ENCODE results near the gene IFITM10. TPM values are rescaled to one million over a fixed set of nuclear protein-coding genes. Genes with fewer than 3 reads are reported as not detected.

The IFITM10 gene
- total RNA-seq, 1 donor, result 0.43 TPM

DNA sequence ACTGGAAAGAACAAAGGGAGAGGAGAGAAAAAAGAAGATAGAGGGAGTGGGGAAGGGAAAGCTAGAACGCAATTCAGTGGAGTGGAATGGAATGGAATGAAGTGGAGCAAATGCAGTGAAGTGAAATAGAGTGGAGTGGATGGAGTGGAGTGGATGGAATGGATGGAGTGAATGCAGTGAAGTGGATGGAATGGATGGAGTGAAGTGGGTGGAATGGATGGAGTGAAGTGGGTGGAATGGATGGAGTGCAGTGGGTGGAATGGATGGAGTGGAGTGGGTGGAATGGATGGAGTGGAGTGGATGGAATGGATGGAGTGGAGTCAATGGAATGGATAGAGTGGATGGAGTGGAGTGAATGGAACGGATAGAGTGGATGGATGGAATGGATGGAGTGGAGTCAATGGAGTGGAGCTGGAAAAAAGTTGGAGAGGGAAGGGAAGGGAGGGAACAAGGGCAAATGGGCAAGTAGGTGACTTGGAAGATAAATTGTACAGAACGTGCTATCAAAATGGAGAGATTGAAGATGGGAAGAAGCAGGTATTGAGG, 13.9 kb downstream of the IFITM10 start:
- no peak for TF ChIP-seq CTCF (IDR thresholded peaks at IDR 0.05; ENCODE audit: insufficient read depth, low read depth, low read length)
- H3K4me3 ChIP-seq (ENCODE audit: low read depth, low read length), result no peak overlapping the region
- DNase-seq (ENCODE audit: low read depth), result no peak

DNA sequence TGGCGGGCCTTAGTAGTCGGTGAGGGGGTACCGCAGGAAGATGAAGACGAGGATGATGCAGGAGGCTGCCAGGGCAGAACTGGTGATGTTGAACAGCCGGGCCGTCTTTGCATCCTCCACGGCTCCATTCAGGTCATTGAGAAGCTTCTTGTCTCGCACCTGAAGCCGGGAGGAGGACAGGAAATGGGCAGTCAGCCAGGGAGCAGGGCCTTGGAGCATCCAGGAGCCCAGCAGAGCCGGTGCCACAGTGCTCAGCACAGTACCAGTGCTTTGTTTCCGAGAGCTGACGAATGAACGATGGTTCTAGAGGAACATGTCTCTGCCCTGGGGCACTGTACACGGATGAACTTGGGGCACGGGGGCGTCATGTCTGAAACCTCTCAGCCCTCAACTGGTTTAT, 15.1 kb downstream of the IFITM10 start:
- TF ChIP-seq CTCF (IDR thresholded peaks at IDR 0.05; ENCODE audit: insufficient read depth, low read depth, low read length), result no peak
- DNase-seq (ENCODE audit: low read depth), result no peak
- no peak overlapping the region for H3K4me3 ChIP-seq (ENCODE audit: low read depth, low read length)

GRCh38 chr11:1734641-1735081, 15.7 kb downstream of the IFITM10 start:
- no peak for DNase-seq (ENCODE audit: low read depth)
- H3K4me3 ChIP-seq (ENCODE audit: low read depth, low read length), result no peak overlapping the region
- TF ChIP-seq CTCF (IDR thresholded peaks at IDR 0.05; ENCODE audit: insufficient read depth, low read depth, low read length), result no peak

DNA sequence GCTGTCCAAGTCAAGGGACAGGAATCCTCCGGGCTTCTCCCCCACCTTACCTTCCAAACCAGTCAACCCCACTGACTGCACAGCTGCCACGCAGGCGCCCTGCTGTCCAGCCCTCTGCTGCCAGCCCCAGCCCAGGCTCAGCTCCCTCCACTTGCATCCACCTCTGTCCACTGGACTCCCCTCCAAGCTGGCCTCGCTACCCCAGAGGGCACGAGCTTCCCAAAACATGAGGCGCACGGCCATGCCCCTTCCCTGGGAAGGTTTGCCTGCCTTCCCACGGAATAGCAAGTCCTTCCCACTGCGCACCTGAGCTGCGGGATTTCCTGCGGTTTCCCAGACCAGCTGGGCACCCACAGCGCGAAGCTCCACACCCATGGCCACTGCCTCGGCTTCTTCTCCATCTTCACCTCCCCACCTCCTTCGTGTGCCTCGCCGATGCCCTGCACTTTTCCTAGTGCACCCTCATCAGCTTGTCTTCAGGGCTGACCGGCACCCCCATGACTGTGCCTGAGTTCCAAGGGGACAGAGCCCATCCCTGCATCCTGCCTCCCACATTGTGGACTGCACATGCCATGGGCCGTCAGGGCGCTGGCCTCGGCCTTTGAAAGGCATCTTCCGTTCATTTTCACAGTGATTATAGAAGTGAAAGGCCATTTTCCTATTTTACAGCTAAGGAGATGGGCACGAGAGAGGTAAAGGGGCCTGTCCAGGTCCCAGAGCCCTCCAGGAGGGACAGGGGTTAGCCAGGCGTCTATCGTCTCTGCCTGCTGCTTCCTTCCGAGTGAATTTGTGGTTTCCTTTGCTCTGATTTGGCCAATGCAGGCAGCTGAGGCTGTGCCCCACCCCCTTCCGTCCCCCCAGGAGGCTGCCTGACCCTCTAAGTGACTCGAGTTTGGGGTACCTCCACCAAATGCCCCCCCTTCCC, 16.4 kb downstream of the IFITM10 start:
- DNase-seq (ENCODE audit: low read depth), result no peak
- no peak overlapping the region for H3K4me3 ChIP-seq (ENCODE audit: low read depth, low read length)
- no peak for TF ChIP-seq CTCF (IDR thresholded peaks at IDR 0.05; ENCODE audit: insufficient read depth, low read depth, low read length)

GRCh38 chr11:1733009-1733715, 17.2 kb downstream of the IFITM10 start:
- no peak overlapping the region for H3K4me3 ChIP-seq (ENCODE audit: low read depth, low read length)
- no peak for DNase-seq (ENCODE audit: low read depth)
- no peak for TF ChIP-seq CTCF (IDR thresholded peaks at IDR 0.05; ENCODE audit: insufficient read depth, low read depth, low read length)

- DNase-seq (ENCODE audit: low read depth), result no peak
- H3K4me3 ChIP-seq (ENCODE audit: low read depth, low read length), result no peak overlapping the region
- TF ChIP-seq CTCF (IDR thresholded peaks at IDR 0.05; ENCODE audit: insufficient read depth, low read depth, low read length), result no peak
Observed at GRCh38 chr11:1732418-1733008, 17.9 kb downstream of the IFITM10 start.
